HepG2 (cell line): ENCODE results near the gene HOMEZ. TPM values are rescaled to one million over a fixed set of nuclear protein-coding genes. Genes with fewer than 3 reads are reported as not detected.

Source experiments
- AGO2 ChIP-seq: fragments of 200-400 bp; formaldehyde crosslinking; optimal IDR thresholded peaks from 2 replicates; pipeline ENCODE3; 2017; ENCODE audit warnings: mild to moderate bottlenecking, low read depth, low read length, moderate library complexity
- CBX1 ChIP-seq: IDR thresholded peaks from one replicate; pipeline ENCODE4 v1.6.1; 2016; ENCODE audit warnings: antibody characterized with exemption, low read depth
- CREM ChIP-seq, 2 experiments: sonication (generic) in 1 of 2; formaldehyde crosslinking in 1 of 2; IDR thresholded peaks; 2 replicates each; pipeline versions ENCODE4 v1.4.0 to v1.6.1; 2016 to 2020; ENCODE audit warnings: antibody characterized with exemption in 1 of 2, mild to moderate bottlenecking in 1 of 2, missing genetic modification reagents in 1 of 2
- EP300 ChIP-seq, 3 experiments: sonication (generic) in 1 of 3; formaldehyde crosslinking in 1 of 3; IDR thresholded peaks; 2 replicates each; pipeline versions ENCODE4 v1.5.1 to v1.6.1; 2011 to 2020; ENCODE audit warnings: low read depth in 2 of 3, low read length in 2 of 3, borderline replicate concordance in 1 of 3, improper control_type of control experiment in 1 of 3, mild to moderate bottlenecking in 1 of 3, missing genetic modification reagents in 1 of 3, moderate library complexity in 1 of 3
- KLF13 ChIP-seq: sonication (generic); formaldehyde crosslinking; IDR thresholded peaks from 2 replicates; pipeline ENCODE4 v1.4.0; 2020; ENCODE audit warnings: mild to moderate bottlenecking, missing genetic modification reagents
- NPAS2 ChIP-seq: sonication (generic); formaldehyde crosslinking; IDR thresholded peaks from 2 replicates; pipeline ENCODE4 v1.8.0; 2022; ENCODE audit warnings: mild to moderate bottlenecking, missing genetic modification reagents, borderline replicate concordance
- PITX1 ChIP-seq: sonication (generic); formaldehyde crosslinking; IDR thresholded peaks from 2 replicates; pipeline ENCODE4 v1.5.1; 2020; ENCODE audit warnings: mild to moderate bottlenecking, missing genetic modification reagents
- PPARG ChIP-seq: conservative IDR thresholded peaks from 2 replicates; pipeline ENCODE4 v1.6.1; 2016; ENCODE audit warnings: missing biosample characterization, missing genetic modification reagents
- RNF219 ChIP-seq: sonication (generic); formaldehyde crosslinking; IDR thresholded peaks from 2 replicates; pipeline ENCODE4 v1.5.0; 2020; ENCODE audit warnings: mild to moderate bottlenecking, missing genetic modification reagents
- SAP130 ChIP-seq: IDR thresholded peaks from 2 replicates; pipeline ENCODE4 v1.6.1; 2016; ENCODE audit warnings: low read depth
- SOX5 ChIP-seq: IDR thresholded peaks from 2 replicates; pipeline ENCODE4 v1.6.1; 2016; ENCODE audit warnings: borderline replicate concordance
- TAF1 ChIP-seq: sonication (generic); formaldehyde crosslinking; IDR thresholded peaks from 2 replicates; pipeline ENCODE4 v1.4.0; 2020; ENCODE audit warnings: missing genetic modification reagents
- TERF1 ChIP-seq: sonication (generic); formaldehyde crosslinking; IDR thresholded peaks from 2 replicates; pipeline ENCODE4 v1.8.0; 2022; ENCODE audit warnings: mild to moderate bottlenecking, missing genetic modification reagents, moderate library complexity
- THAP8 ChIP-seq: sonication (generic); formaldehyde crosslinking; IDR thresholded peaks from 2 replicates; pipeline ENCODE4 v1.5.1; 2020; ENCODE audit warnings: missing genetic modification reagents, mild to moderate bottlenecking, borderline replicate concordance
- ZNF660 ChIP-seq: sonication (generic); formaldehyde crosslinking; IDR thresholded peaks from 2 replicates; pipeline ENCODE4 v1.5.1; 2020; ENCODE audit warnings: mild to moderate bottlenecking, low read depth, missing genetic modification reagents, borderline replicate concordance
- ZNF773 ChIP-seq: sonication (generic); formaldehyde crosslinking; IDR thresholded peaks from 2 replicates; pipeline ENCODE4 v1.4.0; 2020; ENCODE audit warnings: missing genetic modification reagents, borderline replicate concordance
- polyA plus RNA-seq, 8 experiments: library from polyadenylated mRNA; depleted of rRNA in 3 of 8; stranded (reverse) in 7 of 8; unstranded in 1 of 8; fragments of >200 nt; fragmentation: Illumina TruSeq in 4 of 8; extraction: Trizol in 4 of 8; gene quantifications; 2 replicates each; pipeline versions ENCODE4 v1.2.1 to v1.2.3, GENCODE V29; 2011 to 2016; ENCODE audit warnings: low read depth in 4 of 8, missing spikeins in 1 of 8, mixed read lengths in 1 of 8; ENCODE audit not compliant: insufficient read depth in 1 of 8
- total RNA-seq, 5 experiments: library from RNA; depleted of rRNA; stranded (reverse); fragments of >200 nt; fragmentation: Illumina TruSeq; extraction: Trizol; gene quantifications; 2 replicates each; pipeline ENCODE4 v1.2.3, GENCODE V29; 2016; ENCODE audit warnings: low read depth in 1 of 5
- TF ChIP-seq, protein P1 (sequence below): sonication (generic); formaldehyde crosslinking; IDR thresholded peaks from 2 replicates; pipeline ENCODE4 v1.4.0; 2020; ENCODE audit warnings: missing genetic modification reagents, mild to moderate bottlenecking, borderline replicate concordance
- TF ChIP-seq, protein P2 (sequence below): sonication (generic); formaldehyde crosslinking; IDR thresholded peaks from 2 replicates; pipeline ENCODE4 v1.4.0; 2020; ENCODE audit warnings: missing genetic modification reagents

The HOMEZ gene
- total and polyA plus RNA-seq, 2 of the 13 experiments (the other 11 are each of a cell fraction or from before 2014, with no cell fraction given), result 14.5 to 31.8 TPM

GRCh38 chr14:23306412-23307145, 20.6 kb upstream of the HOMEZ start, which contains the start of gene BCL2L2 (continued):
- no peak for TF ChIP-seq THAP8
- no peak for TF ChIP-seq TERF1 (CRISPR knock-in tag)
- TF ChIP-seq ZNF773, result no peak
- TF ChIP-seq, protein P1, sequence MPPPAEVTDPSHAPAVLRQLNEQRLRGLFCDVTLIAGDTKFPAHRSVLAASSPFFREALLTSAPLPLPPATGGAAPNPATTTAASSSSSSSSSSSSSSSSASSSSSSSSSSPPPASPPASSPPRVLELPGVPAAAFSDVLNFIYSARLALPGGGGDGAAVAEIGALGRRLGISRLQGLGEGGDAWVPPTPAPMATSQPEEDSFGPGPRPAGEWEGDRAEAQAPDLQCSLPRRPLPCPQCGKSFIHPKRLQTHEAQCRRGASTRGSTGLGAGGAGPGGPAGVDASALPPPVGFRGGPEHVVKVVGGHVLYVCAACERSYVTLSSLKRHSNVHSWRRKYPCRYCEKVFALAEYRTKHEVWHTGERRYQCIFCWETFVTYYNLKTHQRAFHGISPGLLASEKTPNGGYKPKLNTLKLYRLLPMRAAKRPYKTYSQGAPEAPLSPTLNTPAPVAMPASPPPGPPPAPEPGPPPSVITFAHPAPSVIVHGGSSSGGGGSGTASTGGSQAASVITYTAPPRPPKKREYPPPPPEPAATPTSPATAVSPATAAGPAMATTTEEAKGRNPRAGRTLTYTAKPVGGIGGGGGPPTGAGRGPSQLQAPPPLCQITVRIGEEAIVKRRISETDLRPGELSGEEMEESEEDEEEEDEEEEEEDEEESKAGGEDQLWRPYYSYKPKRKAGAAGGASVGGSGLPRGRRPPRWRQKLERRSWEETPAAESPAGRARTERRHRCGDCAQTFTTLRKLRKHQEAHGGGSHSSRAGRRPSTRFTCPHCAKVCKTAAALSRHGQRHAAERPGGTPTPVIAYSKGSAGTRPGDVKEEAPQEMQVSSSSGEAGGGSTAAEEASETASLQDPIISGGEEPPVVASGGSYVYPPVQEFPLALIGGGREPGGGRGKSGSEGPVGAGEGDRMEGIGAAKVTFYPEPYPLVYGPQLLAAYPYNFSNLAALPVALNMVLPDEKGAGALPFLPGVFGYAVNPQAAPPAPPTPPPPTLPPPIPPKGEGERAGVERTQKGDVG, result peak; percentile 89
- TF ChIP-seq PPARG (CRISPR knock-in tag), result peak; percentile 95
- TF ChIP-seq EP300 (IDR thresholded peaks at IDR 0.05; ENCODE audit: low read depth in 2 of 2, low read length in 2 of 2), result peak; percentile 69 to 85
- TF ChIP-seq EP300 (CRISPR knock-in tag; IDR thresholded peaks at IDR 0.05; ENCODE audit: borderline replicate concordance), result peak; percentile 56
- TF ChIP-seq KLF13 (CRISPR knock-in tag), result 0 out of 2 replicates have a peak, but pooled peaks have one; percentile 29
- peak; percentile 91 for TF ChIP-seq AGO2
- TF ChIP-seq PITX1 (CRISPR knock-in tag), result peak; percentile 76; the same call in 1 of the 2 replicates
- peak; percentile 100 for TF ChIP-seq CREM (IDR thresholded peaks at IDR 0.05)
- TF ChIP-seq CREM (CRISPR knock-in tag; IDR thresholded peaks at IDR 0.05), result peak; percentile 90
- peak; percentile 73; the same call in 1 of the 2 replicates for TF ChIP-seq ZNF660 (CRISPR knock-in tag)
- TF ChIP-seq SAP130 (CRISPR knock-in tag), result peak; percentile 99
- TF ChIP-seq RNF219, result no peak
- TF ChIP-seq CBX1, result peak; percentile 97
- TF ChIP-seq, protein P2, sequence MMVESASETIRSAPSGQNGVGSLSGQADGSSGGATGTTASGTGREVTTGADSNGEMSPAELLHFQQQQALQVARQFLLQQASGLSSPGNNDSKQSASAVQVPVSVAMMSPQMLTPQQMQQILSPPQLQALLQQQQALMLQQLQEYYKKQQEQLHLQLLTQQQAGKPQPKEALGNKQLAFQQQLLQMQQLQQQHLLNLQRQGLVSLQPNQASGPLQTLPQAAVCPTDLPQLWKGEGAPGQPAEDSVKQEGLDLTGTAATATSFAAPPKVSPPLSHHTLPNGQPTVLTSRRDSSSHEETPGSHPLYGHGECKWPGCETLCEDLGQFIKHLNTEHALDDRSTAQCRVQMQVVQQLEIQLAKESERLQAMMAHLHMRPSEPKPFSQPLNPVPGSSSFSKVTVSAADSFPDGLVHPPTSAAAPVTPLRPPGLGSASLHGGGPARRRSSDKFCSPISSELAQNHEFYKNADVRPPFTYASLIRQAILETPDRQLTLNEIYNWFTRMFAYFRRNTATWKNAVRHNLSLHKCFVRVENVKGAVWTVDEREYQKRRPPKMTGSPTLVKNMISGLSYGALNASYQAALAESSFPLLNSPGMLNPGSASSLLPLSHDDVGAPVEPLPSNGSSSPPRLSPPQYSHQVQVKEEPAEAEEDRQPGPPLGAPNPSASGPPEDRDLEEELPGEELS (CRISPR knock-in tag), result peak; percentile 84; the same call in 1 of the 2 replicates
- peak; percentile 67; the same call in 1 of the 2 replicates for TF ChIP-seq SOX5 (CRISPR knock-in tag)
- TF ChIP-seq NPAS2 (CRISPR knock-in tag), result no peak
- peak; percentile 94 for TF ChIP-seq TAF1
